Activated T-cell treated with anti-CD3 and anti-CD28 coated beads, Interleukin-2, amount 50 U/mL, for 4 hours (primary cell): Measurements from ENCODE around the gene PAK4. TPM values are rescaled to one million over a fixed set of nuclear protein-coding genes. Genes with fewer than 3 reads are reported as not detected.

ENCODE experiments used
- ATAC-seq, 2 donors: fragments of 200-7000 bp; cut with Tn5 transposase; one replicate each; pipeline ENCODE4 v1.10.0; 2021
- DNase-seq: peaks from one replicate; pipeline ENCODE4 v3.0.0-alpha.2; 2020
- H3K27me3 Mint-ChIP-seq: one replicate; pipeline ENCODE4 v1.8.0; 2021; ENCODE audit warnings: low read depth, mixed read lengths
- H3K36me3 Mint-ChIP-seq: one replicate; pipeline ENCODE4 v1.8.0; 2022; ENCODE audit warnings: mixed read lengths; ENCODE audit not compliant: insufficient read depth
- H3K4me1 Mint-ChIP-seq: one replicate; pipeline ENCODE4 v1.8.0; 2021; ENCODE audit warnings: low read depth, mixed read lengths
- H3K4me3 Mint-ChIP-seq: one replicate; pipeline ENCODE4 v1.8.0; 2021; ENCODE audit warnings: mild to moderate bottlenecking, moderate library complexity, mixed read lengths
- H3K9me3 Mint-ChIP-seq: one replicate; pipeline ENCODE4 v1.8.0; 2021; ENCODE audit warnings: mixed read lengths
- total RNA-seq, 3 donors: library from RNA; stranded (reverse); gene quantifications; one replicate each; pipeline ENCODE4 v1.2.1, GENCODE V29; 2021

PAK4 gene
- total RNA-seq, 3 donors from 2014 or later, result 21.3 to 24.4 (median 23.5) TPM

- ATAC-seq, result no peak
- Mint-ChIP-seq H3K9me3 (no peaks in the 10 kb centered on the region), H3K27me3 (no peaks in the 10 kb centered on the region), H3K36me3 (peaks cover 4% of the 10 kb centered on the region), H3K4me3 (no peak overlapping the region), H3K4me1 (peaks cover 18% of the 10 kb centered on the region)
- no peak for DNase-seq
Measured at GRCh38 chr19:39155114-39155700, 29.6 kb downstream of the PAK4 start.

GRCh38 chr19:39155741-39156140, 30.2 kb downstream of the PAK4 start:
- H3K4me3 Mint-ChIP-seq, result no peak overlapping the region
- H3K27me3 Mint-ChIP-seq, result no peaks in the 10 kb centered on the region
- no peaks in the 10 kb centered on the region for H3K9me3 Mint-ChIP-seq
- DNase-seq, result no peak
- no peak for ATAC-seq
- peaks cover 4% of the 10 kb centered on the region for H3K36me3 Mint-ChIP-seq
- peaks cover 20% of the 10 kb centered on the region for H3K4me1 Mint-ChIP-seq

GRCh38 chr19:39156326-39157230, 31.0 kb downstream of the PAK4 start:
- peaks cover 20% of the 10 kb centered on the region for H3K4me1 Mint-ChIP-seq
- no peak for DNase-seq
- no peak for ATAC-seq
- no peaks in the 10 kb centered on the region for H3K9me3 Mint-ChIP-seq
- no peaks in the 10 kb centered on the region for H3K27me3 Mint-ChIP-seq
- no peak overlapping the region for H3K4me3 Mint-ChIP-seq
- peaks cover 4% of the 10 kb centered on the region for H3K36me3 Mint-ChIP-seq

GRCh38 chr19:39157275-39157996, 31.9 kb downstream of the PAK4 start:
- Mint-ChIP-seq H3K9me3 (no peaks in the 10 kb centered on the region), H3K27me3 (no peaks in the 10 kb centered on the region), H3K4me3 (no peak overlapping the region), H3K36me3 (peaks cover 4% of the 10 kb centered on the region), H3K4me1 (peaks cover 20% of the 10 kb centered on the region)
- ATAC-seq (no peak), DNase-seq (no peak)

GRCh38 chr19:39157997-39158389, 32.4 kb downstream of the PAK4 start:
- peaks cover 24% of the 10 kb centered on the region for H3K4me1 Mint-ChIP-seq
- DNase-seq, result no peak
- ATAC-seq, result no peak
- H3K36me3 Mint-ChIP-seq, result peaks cover 4% of the 10 kb centered on the region
- no peaks in the 10 kb centered on the region for H3K9me3 Mint-ChIP-seq
- H3K27me3 Mint-ChIP-seq, result no peaks in the 10 kb centered on the region
- no peak overlapping the region for H3K4me3 Mint-ChIP-seq

GRCh38 chr19:39158646-39159260, 33.2 kb downstream of the PAK4 start:
- ATAC-seq (no peak), DNase-seq (no peak)
- no peak overlapping the region for H3K4me3 Mint-ChIP-seq
- no peaks in the 10 kb centered on the region for H3K27me3 Mint-ChIP-seq
- no peaks in the 10 kb centered on the region for H3K9me3 Mint-ChIP-seq
- H3K36me3 Mint-ChIP-seq, result peaks cover 3% of the 10 kb centered on the region
- peaks cover 24% of the 10 kb centered on the region for H3K4me1 Mint-ChIP-seq

- no peaks in the 10 kb centered on the region for H3K36me3 Mint-ChIP-seq
- peaks cover 18% of the 10 kb centered on the region for H3K4me1 Mint-ChIP-seq
- H3K27me3 Mint-ChIP-seq, result no peaks in the 10 kb centered on the region
- no peak overlapping the region for H3K4me3 Mint-ChIP-seq
- DNase-seq (no peak), ATAC-seq (no peak)
- H3K9me3 Mint-ChIP-seq, result no peaks in the 10 kb centered on the region
Measured at GRCh38 chr19:39160523-39160861, 34.9 kb downstream of the PAK4 start.

- DNase-seq, result no peak
- H3K27me3 Mint-ChIP-seq, result no peaks in the 10 kb centered on the region
- no peak for ATAC-seq
- H3K4me3 Mint-ChIP-seq, result no peak overlapping the region
- H3K4me1 Mint-ChIP-seq, result peaks cover 17% of the 10 kb centered on the region
- H3K36me3 Mint-ChIP-seq, result no peaks in the 10 kb centered on the region
- H3K9me3 Mint-ChIP-seq, result no peaks in the 10 kb centered on the region
Measured at GRCh38 chr19:39160889-39161672, 35.5 kb downstream of the PAK4 start.

GRCh38 chr19:39162441-39163043, 37.0 kb downstream of the PAK4 start:
- H3K9me3 Mint-ChIP-seq, result no peaks in the 10 kb centered on the region
- peaks cover 13% of the 10 kb centered on the region for H3K4me1 Mint-ChIP-seq
- H3K4me3 Mint-ChIP-seq, result no peak overlapping the region
- no peak for ATAC-seq
- DNase-seq, result no peak
- no peaks in the 10 kb centered on the region for H3K27me3 Mint-ChIP-seq
- H3K36me3 Mint-ChIP-seq, result no peaks in the 10 kb centered on the region

- H3K27me3 Mint-ChIP-seq, result no peaks in the 10 kb centered on the region
- H3K4me3 Mint-ChIP-seq, result no peak overlapping the region
- no peak for DNase-seq
- ATAC-seq, result no peak
- peaks cover 13% of the 10 kb centered on the region for H3K4me1 Mint-ChIP-seq
- H3K9me3 Mint-ChIP-seq, result no peaks in the 10 kb centered on the region
- H3K36me3 Mint-ChIP-seq, result no peaks in the 10 kb centered on the region
Measured at GRCh38 chr19:39163621-39164020, 38.0 kb downstream of the PAK4 start.

GRCh38 chr19:39164289-39164688, 38.7 kb downstream of the PAK4 start:
- Mint-ChIP-seq H3K36me3 (peaks cover 4% of the 10 kb centered on the region), H3K9me3 (no peaks in the 10 kb centered on the region), H3K4me3 (no peak overlapping the region), H3K4me1 (peaks cover 11% of the 10 kb centered on the region), H3K27me3 (no peaks in the 10 kb centered on the region)
- DNase-seq, result no peak
- no peak for ATAC-seq

GRCh38 chr19:39165857-39166256, 40.3 kb downstream of the PAK4 start:
- no peak for DNase-seq
- Mint-ChIP-seq H3K4me1 (peaks cover 5% of the 10 kb centered on the region), H3K4me3 (no peak overlapping the region), H3K36me3 (peaks cover 4% of the 10 kb centered on the region), H3K27me3 (no peaks in the 10 kb centered on the region), H3K9me3 (no peaks in the 10 kb centered on the region)
- ATAC-seq, result no peak

- no peaks in the 10 kb centered on the region for H3K9me3 Mint-ChIP-seq
- no peak overlapping the region for H3K4me3 Mint-ChIP-seq
- no peak for ATAC-seq
- peaks cover 4% of the 10 kb centered on the region for H3K36me3 Mint-ChIP-seq
- no peaks in the 10 kb centered on the region for H3K27me3 Mint-ChIP-seq
- no peak for DNase-seq
- H3K4me1 Mint-ChIP-seq, result peaks cover 5% of the 10 kb centered on the region
Measured at GRCh38 chr19:39166571-39167391, 41.2 kb downstream of the PAK4 start.
